Myometrial cell (primary cell): ENCODE results near the gene SLC6A20. TPM values are rescaled to one million over a fixed set of nuclear protein-coding genes. Genes with fewer than 3 reads are reported as not detected.

Experiments
- total RNA-seq: library from RNA; depleted of rRNA; stranded (reverse); fragments of >200 nt; gene quantifications from 2 replicates; pipeline ENCODE4 v1.2.3, GENCODE V29; 2015

SLC6A20 gene
- not detected in 2 replicates for total RNA-seq

GRCh38 chr3:45795882-45796765, at the start of gene SLC6A20:
Gene SLC6A20 (minus strand): TSS chr3:45796536. CDS start chr3:45796419, 117 bp downstream.

GRCh38 chr3:45841757-45842491, 45.6 kb upstream of the SLC6A20 start, which contains the start of gene LZTFL1:
Gene LZTFL1 (minus strand): TSS chr3:45842119. CDS start chr3:45841991, 128 bp downstream.

Other genes starting within 250 kb of the SLC6A20 start
- gene LIMD1, start 201.8 kb downstream of the SLC6A20 start, total RNA-seq, result 10.4 and 13.1 TPM in 2 replicates
- gene SACM1L, start 107.1 kb downstream of the SLC6A20 start, total RNA-seq, result 22.7 and 23.6 TPM in 2 replicates
- gene LZTFL1, start 45.6 kb upstream of the SLC6A20 start, total RNA-seq, result 17.9 and 18.6 TPM in 2 replicates
- not detected in 2 replicates for gene CCR9, start 90.0 kb upstream of the SLC6A20 start, total RNA-seq
- not detected in 2 replicates for gene CXCR6, start 146.9 kb upstream of the SLC6A20 start, total RNA-seq
- gene FYCO1, start 199.3 kb upstream of the SLC6A20 start, total RNA-seq, result 9.5 and 11.3 TPM in 2 replicates
- not detected in 2 replicates for gene XCR1, start 230.9 kb upstream of the SLC6A20 start, total RNA-seq